Body of pancreas (tissue), 4 donors: ENCODE measurements around the gene CNTNAP5.

Experiments used
- POLR2A ChIP-seq, 3 donors: fragments of 450-650 bp; IDR thresholded peaks; one replicate each; pipeline ENCODE4 v1.6.1; 2016; ENCODE audit warnings: antibody characterized with exemption in 3 of 3, mild to moderate bottlenecking in 2 of 3
- TF ChIP-seq, protein P1 (sequence below), 7 experiments: fragments of 450-650 bp in 4 of 7; fragments of 200-600 bp in 3 of 7; sonication (generic) in 3 of 7; IDR thresholded peaks; one replicate each; pipeline ENCODE4 v1.5.1; 2016 to 2019; ENCODE audit warnings: antibody characterized with exemption in 7 of 7

DNA sequence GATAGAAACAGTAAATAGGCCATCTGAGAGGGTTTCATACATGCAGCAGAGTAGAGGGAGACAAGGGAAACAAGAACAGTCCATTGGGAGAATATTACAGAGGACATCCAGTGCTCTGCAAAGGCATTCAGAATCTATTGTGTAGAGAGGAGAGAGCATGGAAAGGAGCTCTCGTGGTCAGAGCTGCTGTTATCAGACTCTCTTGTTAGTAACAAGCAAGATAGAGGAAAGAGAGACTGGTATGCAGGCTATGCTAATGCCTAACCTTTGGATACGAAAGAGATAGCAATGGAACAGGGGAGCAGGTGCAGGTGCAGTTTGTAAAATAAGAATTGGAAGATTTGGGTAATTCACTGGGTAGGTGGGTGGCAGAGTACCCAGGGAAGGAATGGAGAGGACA, 855.9 kb downstream of the CNTNAP5 start:
- TF ChIP-seq, protein P1, sequence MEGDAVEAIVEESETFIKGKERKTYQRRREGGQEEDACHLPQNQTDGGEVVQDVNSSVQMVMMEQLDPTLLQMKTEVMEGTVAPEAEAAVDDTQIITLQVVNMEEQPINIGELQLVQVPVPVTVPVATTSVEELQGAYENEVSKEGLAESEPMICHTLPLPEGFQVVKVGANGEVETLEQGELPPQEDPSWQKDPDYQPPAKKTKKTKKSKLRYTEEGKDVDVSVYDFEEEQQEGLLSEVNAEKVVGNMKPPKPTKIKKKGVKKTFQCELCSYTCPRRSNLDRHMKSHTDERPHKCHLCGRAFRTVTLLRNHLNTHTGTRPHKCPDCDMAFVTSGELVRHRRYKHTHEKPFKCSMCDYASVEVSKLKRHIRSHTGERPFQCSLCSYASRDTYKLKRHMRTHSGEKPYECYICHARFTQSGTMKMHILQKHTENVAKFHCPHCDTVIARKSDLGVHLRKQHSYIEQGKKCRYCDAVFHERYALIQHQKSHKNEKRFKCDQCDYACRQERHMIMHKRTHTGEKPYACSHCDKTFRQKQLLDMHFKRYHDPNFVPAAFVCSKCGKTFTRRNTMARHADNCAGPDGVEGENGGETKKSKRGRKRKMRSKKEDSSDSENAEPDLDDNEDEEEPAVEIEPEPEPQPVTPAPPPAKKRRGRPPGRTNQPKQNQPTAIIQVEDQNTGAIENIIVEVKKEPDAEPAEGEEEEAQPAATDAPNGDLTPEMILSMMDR (IDR thresholded peaks at IDR 0.05): no peak
- no peak for TF ChIP-seq POLR2A (IDR thresholded peaks at IDR 0.05)
